B cell (primary cell): Measurements from ENCODE around the gene CCDC14. TPM values are rescaled to one million over a fixed set of nuclear protein-coding genes. Genes with fewer than 3 reads are reported as not detected.

Experiments used
- ATAC-seq: fragments of 200-7000 bp; cut with Tn5 transposase; one replicate; pipeline ENCODE4 v1.10.0; 2021; ENCODE audit warnings: low read depth, mild to moderate bottlenecking, moderate number of reproducible peaks, moderate library complexity
- CTCF ChIA-PET: fragments of 350-600 bp; sonication (Branson Sonifier 250); formaldehyde crosslinking; loops from one replicate; lab custom pipeline; 2021; ENCODE audit warnings: antibody characterized with exemption, inconsistent platforms; lab: Charles Lee
- POLR2A ChIA-PET: fragments of 350-600 bp; sonication (Branson Sonifier 250); formaldehyde crosslinking; loops from one replicate; lab custom pipeline; 2021; ENCODE audit warnings: antibody characterized with exemption; lab: Charles Lee
- DNase-seq: peaks from one replicate; pipeline ENCODE4 v3.0.0; 2013
- H2AFZ ChIP-seq: 2 replicates; pipeline ENCODE4 v1.6.1; 2012; ENCODE audit warnings: mild to moderate bottlenecking, low read depth, low read length; ENCODE audit not compliant: insufficient read depth, poor library complexity, severe bottlenecking
- H3K27ac ChIP-seq, 2 donors: 1 replicate in 1 of 2; 2 replicates in 1 of 2; pipeline ENCODE4 v1.5.1; 2012 to 2013; ENCODE audit warnings: low read length in 2 of 2, mild to moderate bottlenecking in 2 of 2, moderate library complexity in 1 of 2
- H3K27me3 ChIP-seq, 4 experiments: fragments of 200-600 bp in 1 of 4; sonication (generic) in 1 of 4; replicated peaks in 1 of 4; 1 replicate in 2 of 4; 2 replicates in 2 of 4; pipeline versions ENCODE4 v1.6.1 to v1.7.0; 2013 to 2016; ENCODE audit warnings: low read length in 3 of 4, mild to moderate bottlenecking in 2 of 4, mixed read lengths in 1 of 4, moderate library complexity in 1 of 4; ENCODE audit not compliant: insufficient read depth in 4 of 4, control insufficient read depth in 3 of 4; ENCODE audit errors: control extremely low read depth in 1 of 4
- H3K36me3 ChIP-seq, 2 experiments: replicated peaks in 1 of 2; 1 replicate in 1 of 2; 2 replicates in 1 of 2; pipeline versions ENCODE4 v1.6.1 to v1.7.1; 2013; ENCODE audit warnings: low read length in 1 of 2; ENCODE audit not compliant: insufficient read depth in 2 of 2, control insufficient read depth in 1 of 2; ENCODE audit errors: control extremely low read depth in 1 of 2, extremely low read depth in 1 of 2
- H3K4me1 ChIP-seq, 2 donors: fragments of 200-600 bp in 1 of 2; sonication (generic) in 1 of 2; 1 replicate in 1 of 2; 2 replicates in 1 of 2; pipeline versions ENCODE4 v1.5.1 to v1.6.1; 2013 to 2017; ENCODE audit warnings: low read length in 2 of 2; ENCODE audit not compliant: control insufficient read depth in 2 of 2, insufficient read depth in 2 of 2
- H3K4me2 ChIP-seq: replicated peaks from 2 replicates; pipeline ENCODE3; 2012; ENCODE audit warnings: mild to moderate bottlenecking, low read depth, low read length; ENCODE audit not compliant: poor library complexity, severe bottlenecking
- H3K4me3 ChIP-seq, 5 experiments: fragments of 200-600 bp in 1 of 5; sonication (generic) in 1 of 5; 1 replicate in 3 of 5; 2 replicates in 2 of 5; pipeline versions ENCODE4 v1.5.1 to v1.7.0; 2011 to 2016; ENCODE audit warnings: low read length in 4 of 5, mild to moderate bottlenecking in 4 of 5, low read depth in 2 of 5, control low read depth in 1 of 5, moderate library complexity in 1 of 5; ENCODE audit not compliant: insufficient read depth in 1 of 5; ENCODE audit errors: control extremely low read depth in 1 of 5, extremely low read depth in 1 of 5
- H3K79me2 ChIP-seq: fragments of 200-600 bp; sonication (generic); one replicate; pipeline ENCODE4 v1.6.0; 2016; ENCODE audit warnings: low read length; ENCODE audit not compliant: control insufficient read depth, insufficient read depth
- H3K9ac ChIP-seq: fragments of 200-600 bp; sonication (generic); 2 replicates; pipeline ENCODE4 v1.6.1; 2017; ENCODE audit warnings: mild to moderate bottlenecking, low read length, moderate library complexity
- H3K9me3 ChIP-seq, 3 donors: one replicate each; pipeline versions ENCODE4 v1.6.1 to v1.7.1; 2013; ENCODE audit warnings: low read length in 2 of 3; ENCODE audit not compliant: control insufficient read depth in 2 of 3, insufficient read depth in 1 of 3; ENCODE audit errors: control extremely low read depth in 1 of 3
- H4K20me1 ChIP-seq: 2 replicates; pipeline ENCODE4 v1.6.0; 2012; ENCODE audit warnings: mild to moderate bottlenecking, low read length; ENCODE audit not compliant: insufficient read depth, control insufficient read depth, poor library complexity, severe bottlenecking
- H3K27ac Mint-ChIP-seq: one replicate; pipeline ENCODE4 v1.8.0; 2021; ENCODE audit warnings: mixed read lengths
- H3K27me3 Mint-ChIP-seq: one replicate; pipeline ENCODE4 v1.8.0; 2021; ENCODE audit warnings: mixed read lengths
- H3K4me1 Mint-ChIP-seq: one replicate; pipeline ENCODE4 v1.8.0; 2021; ENCODE audit warnings: mixed read lengths
- H3K4me3 Mint-ChIP-seq: one replicate; pipeline ENCODE4 v1.8.0; 2021; ENCODE audit warnings: mixed read lengths
- H3K9me3 Mint-ChIP-seq: one replicate; pipeline ENCODE4 v1.8.0; 2022; ENCODE audit warnings: mixed read lengths; ENCODE audit not compliant: insufficient read depth
- CTCF ChIP-seq: fragments of 200-600 bp; IDR thresholded peaks from one replicate; pipeline ENCODE4 v1.8.0; 2022; ENCODE audit warnings: antibody characterized with exemption, mild to moderate bottlenecking
- EZH2 ChIP-seq: IDR thresholded peaks from 2 replicates; pipeline ENCODE4 v1.6.1; 2012; ENCODE audit warnings: borderline replicate concordance, low read depth, mild to moderate bottlenecking, moderate library complexity, low read length; ENCODE audit not compliant: insufficient read depth, poor library complexity, severe bottlenecking
- WGBS: methylation state at CpG from one replicate; pipeline ENCODE4 v1.1.5; 2013; ENCODE audit warnings: missing lambda C conversion rate; ENCODE audit not compliant: insufficient coverage; 5-methylcytosine and 5-hydroxymethylcytosine counted together
- intact Hi-C: fragments of 100-400 bp; cut with micrococcal nuclease; formaldehyde crosslinking; loops from one replicate; pipeline ENCODE4 v1.10.0; 2022
- polyA plus RNA-seq: library from polyadenylated mRNA; depleted of rRNA; stranded (reverse); fragments of >200 nt; gene quantifications from 2 replicates; pipeline ENCODE4 v1.2.3, GENCODE V29; 2012
- total RNA-seq, 2 donors: library from RNA; stranded (reverse); fragments of 120-200 nt in 1 of 2; gene quantifications; 1 replicate in 1 of 2; 2 replicates in 1 of 2; pipeline versions ENCODE4 v1.2.3 to v1.2.4, GENCODE V29; 2013 to 2022

CCDC14 gene
- total and polyA plus RNA-seq, 2 donors (not counting 1 experiment from before 2014, with no cell fraction given), result 35.3 to 54.2 TPM

- Mint-ChIP-seq H3K27me3 (no peaks in the 10 kb centered on the region), H3K9me3 (no peaks in the 10 kb centered on the region), H3K4me1 (peaks cover 6% of the 10 kb centered on the region), H3K4me3 (no peak overlapping the region), H3K27ac (no peak overlapping the region)
- Histone ChIP-seq H4K20me1 (no peaks in the 10 kb centered on the region), H3K27ac (no peak overlapping the region), H3K4me1 (peaks cover 5 to 8% of the 10 kb centered on the region in 2 donors), H3K27me3 (no peaks in the 10 kb centered on the region), H3K79me2 (no peaks in the 10 kb centered on the region), H3K36me3 (peaks cover 8 to 15% of the 10 kb centered on the region in 2 experiments), H2AFZ (no peak overlapping the region), H3K4me3 (no peak overlapping the region), H3K4me2 (no peak overlapping the region), H3K9ac (no peak overlapping the region), H3K9me3 (no peaks in the 10 kb centered on the region)
- CTCF ChIA-PET, result no interaction called here
- POLR2A ChIA-PET, result no interaction called here
- intact Hi-C loops, result no loop called here
- TF ChIP-seq CTCF (no peak), EZH2 (no peak)
- WGBS, result 100% methylated on average over 1 of the region's 2 CpGs
- ATAC-seq, result no peak
- no peak for DNase-seq
Measured at GRCh38 chr3:123949641-123950040, 11.4 kb downstream of the CCDC14 start.

- no peak overlapping the region for H3K27ac ChIP-seq
- no peaks in the 10 kb centered on the region for H3K79me2 ChIP-seq
- H3K9me3 Mint-ChIP-seq, result no peaks in the 10 kb centered on the region
- no peak overlapping the region for H3K4me3 ChIP-seq
- WGBS, result 100% methylated on average over 1 of the region's 9 CpGs
- H4K20me1 ChIP-seq, result no peaks in the 10 kb centered on the region
- H3K4me1 Mint-ChIP-seq, result no peaks in the 10 kb centered on the region
- H3K4me1 ChIP-seq, result peaks cover 0 to 2% of the 10 kb centered on the region in 2 donors
- H2AFZ ChIP-seq, result no peak overlapping the region
- H3K4me2 ChIP-seq, result no peak overlapping the region
- TF ChIP-seq CTCF (no peak), EZH2 (no peak)
- ATAC-seq (no peak), DNase-seq (no peak)
- no peaks in the 10 kb centered on the region for H3K27me3 Mint-ChIP-seq
- no peak overlapping the region for H3K27ac Mint-ChIP-seq
- H3K27me3 ChIP-seq, result no peaks in the 10 kb centered on the region
- peaks cover 6 to 24% of the 10 kb centered on the region in 2 experiments for H3K36me3 ChIP-seq
- H3K4me3 Mint-ChIP-seq, result no peak overlapping the region
- CTCF ChIA-PET, result no interaction called here
- no peaks in the 10 kb centered on the region for H3K9me3 ChIP-seq
- no peak overlapping the region for H3K9ac ChIP-seq
- intact Hi-C loops, result no loop called here
- POLR2A ChIA-PET, result no interaction called here
Measured at GRCh38 chr3:123948449-123948848, 12.6 kb downstream of the CCDC14 start.
